ENCODE data around the gene SMARCA5.

Gene SMARCA5

DNA sequence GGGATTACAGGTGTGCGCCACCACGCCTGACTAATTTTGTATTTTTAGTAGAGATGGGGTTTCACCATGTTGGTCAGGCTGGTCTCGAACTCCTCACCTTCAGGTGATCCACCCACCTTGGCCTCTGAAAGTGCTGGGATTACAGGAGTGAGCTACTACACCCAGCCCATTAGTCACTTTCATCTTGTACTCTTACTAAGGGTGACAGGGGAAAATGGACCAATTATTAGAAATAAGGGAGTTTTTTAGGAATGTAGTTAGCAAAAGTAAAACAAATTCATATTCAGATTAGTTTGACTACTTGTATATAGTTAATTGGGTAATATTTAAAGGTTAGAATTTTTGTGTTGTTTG, 26.1 kb downstream of the SMARCA5 start:
- no peak for DNase-seq

- no peak for DNase-seq
Observed at GRCh38 chr4:143549928-143550327, 36.4 kb downstream of the SMARCA5 start.

DNA sequence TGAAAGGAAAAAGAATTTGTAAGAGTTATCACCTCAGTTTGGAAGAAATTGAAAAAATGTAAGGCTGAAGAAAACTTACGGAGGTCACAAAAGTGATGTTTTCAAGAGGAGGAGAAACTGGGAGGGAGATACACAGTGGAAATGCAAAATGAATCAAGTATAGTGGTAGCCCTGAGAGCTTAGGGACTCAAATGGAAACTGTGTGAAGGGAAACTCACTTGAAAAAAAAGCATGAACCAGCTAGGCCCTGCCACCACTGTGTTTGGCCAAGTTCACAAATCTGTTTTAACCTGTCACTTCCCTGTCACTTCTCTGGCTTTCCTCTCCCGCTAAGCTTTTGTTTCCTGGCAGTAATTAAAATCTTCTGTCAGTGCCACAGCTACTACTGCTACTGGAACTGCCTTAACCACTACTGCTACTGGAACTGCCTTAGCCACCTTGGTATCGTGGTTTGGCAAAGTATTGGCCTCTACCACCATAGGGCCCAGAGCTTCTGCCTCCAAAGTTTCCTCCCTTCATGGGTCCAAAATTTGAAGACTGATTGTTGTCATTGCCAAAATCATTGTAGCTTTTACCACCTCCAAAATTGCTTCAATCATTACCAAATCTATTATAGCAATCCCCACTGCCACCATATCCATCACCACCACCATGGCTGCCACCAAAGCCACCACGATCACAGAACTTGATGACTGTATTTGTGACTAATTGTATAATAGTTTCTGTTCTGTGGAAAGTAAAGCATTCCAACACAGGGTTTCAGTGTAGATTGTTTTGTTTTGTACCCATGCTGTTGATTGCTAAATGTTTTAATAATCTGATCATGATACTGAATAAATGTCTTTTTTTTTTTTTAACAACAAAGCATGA, 41.5 kb downstream of the SMARCA5 start:
- no peak for DNase-seq

DNA sequence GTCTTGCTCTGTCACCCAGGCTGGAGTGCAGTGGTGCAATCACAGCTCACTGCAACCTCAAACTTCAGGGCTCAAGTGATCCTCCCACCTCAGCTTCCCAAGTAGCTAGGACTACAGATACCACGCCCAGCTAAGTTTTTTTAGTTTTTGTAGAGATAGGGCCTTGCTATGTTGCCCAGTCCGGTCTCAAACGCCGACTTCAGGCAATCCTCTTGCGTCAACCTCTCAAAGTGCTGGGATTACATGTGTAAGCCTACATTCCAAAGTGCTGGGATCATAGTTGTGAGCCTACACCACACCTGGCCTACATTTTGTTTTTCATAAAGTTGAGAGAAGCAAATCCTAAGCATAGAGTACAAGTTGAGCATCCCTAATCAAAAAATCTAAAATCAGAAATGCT, 42.2 kb downstream of the SMARCA5 start:
- no peak for DNase-seq

- DNase-seq: no peak
Observed at GRCh38 chr4:143558286-143558685, 44.8 kb downstream of the SMARCA5 start.

DNA sequence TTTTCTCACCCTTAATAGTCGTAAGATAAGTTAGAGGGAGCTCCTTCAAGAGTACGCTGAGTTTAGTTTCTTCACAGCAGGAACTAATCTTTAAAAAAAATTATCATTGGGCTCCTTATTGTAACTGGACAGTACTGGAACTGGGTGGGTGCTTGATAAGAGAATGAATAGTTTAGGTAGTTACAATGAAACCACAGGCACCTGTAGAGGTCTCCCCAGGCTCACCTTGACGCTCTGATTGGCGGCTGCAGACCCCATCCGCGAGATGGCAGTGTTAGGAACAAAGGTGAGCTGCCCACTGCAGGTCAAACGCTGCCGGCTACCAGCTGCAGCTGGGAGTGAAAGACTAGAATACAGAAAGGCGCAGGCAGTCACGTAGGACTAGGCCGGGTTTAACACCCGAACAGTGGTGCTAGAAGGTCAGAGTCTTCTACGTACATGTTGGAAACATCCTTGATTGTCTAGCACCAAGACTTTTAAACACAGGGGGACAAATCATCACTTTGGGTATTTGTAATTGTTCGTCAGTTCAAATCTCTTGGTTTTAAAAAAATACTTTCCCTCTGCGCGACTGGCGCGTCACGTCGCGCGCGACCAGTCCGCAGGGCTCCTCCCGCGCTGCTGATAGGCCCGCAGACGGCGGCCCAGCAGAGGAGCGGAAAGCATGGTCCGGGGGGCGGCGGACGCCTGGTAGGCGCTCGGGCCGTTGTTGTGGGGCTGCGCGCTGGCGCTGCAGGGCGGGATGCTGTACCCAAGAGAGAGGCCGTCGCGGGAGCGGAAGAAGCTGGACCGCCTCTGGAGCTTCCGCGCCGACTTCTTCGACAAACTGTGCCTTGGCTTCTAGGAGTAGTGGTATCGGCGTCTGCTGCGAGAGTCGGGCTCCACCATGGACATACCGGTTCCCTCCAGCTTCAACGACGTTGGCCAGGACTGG, 45.6 kb downstream of the SMARCA5 start:
- peak; percentile 76 for DNase-seq

DNA sequence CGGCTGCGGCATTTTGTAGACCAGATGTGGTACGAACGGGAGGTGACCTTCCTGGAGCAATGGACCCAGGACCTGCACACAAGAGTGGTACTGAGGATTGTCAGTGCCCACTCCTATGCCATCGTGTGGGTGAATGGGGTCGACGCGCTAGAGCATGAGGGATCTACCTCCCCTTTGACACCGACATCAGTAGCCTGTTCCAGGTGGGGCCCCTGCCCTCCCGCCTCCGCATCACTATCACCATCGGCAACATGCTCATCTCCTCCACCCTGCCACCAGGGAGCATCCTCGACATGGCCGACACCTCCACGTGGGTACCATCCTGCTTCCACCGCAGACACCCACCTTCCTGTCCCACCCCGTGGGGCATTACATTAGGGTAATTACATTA, 46.2 kb downstream of the SMARCA5 start:
- peak; percentile 18 for DNase-seq

GRCh38 chr4:143564472-143564871, 51.0 kb downstream of the SMARCA5 start:
- DNase-seq: no peak

DNA sequence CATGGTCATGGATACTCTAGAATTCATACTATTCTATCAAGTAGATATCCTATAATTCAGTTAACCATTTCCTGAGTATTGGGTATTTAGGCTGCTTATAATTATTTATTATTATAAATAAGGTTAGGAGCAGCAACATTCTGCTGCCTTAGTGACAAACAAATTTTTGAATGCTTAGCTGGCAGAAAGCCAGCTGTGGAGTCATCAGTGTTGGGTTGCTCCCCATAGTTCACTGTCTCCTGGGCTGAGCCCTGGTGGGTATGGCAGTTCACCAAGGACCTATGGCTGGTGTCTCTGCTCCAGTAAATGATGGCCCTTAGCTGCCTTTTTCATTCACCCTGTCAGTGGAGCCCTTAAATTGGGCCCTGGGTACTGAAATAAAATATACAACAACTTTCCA, 61.8 kb downstream of the SMARCA5 start:
- DNase-seq: no peak

- DNase-seq: no peak
Observed at GRCh38 chr4:143581331-143581946, 67.9 kb downstream of the SMARCA5 start.

GRCh38 chr4:143585548-143585947, 72.0 kb downstream of the SMARCA5 start:
- DNase-seq: no peak

- DNase-seq: no peak
Observed at GRCh38 chr4:143586080-143586479, 72.6 kb downstream of the SMARCA5 start.

GRCh38 chr4:143587703-143588102, 74.2 kb downstream of the SMARCA5 start:
- DNase-seq: no peak

DNA sequence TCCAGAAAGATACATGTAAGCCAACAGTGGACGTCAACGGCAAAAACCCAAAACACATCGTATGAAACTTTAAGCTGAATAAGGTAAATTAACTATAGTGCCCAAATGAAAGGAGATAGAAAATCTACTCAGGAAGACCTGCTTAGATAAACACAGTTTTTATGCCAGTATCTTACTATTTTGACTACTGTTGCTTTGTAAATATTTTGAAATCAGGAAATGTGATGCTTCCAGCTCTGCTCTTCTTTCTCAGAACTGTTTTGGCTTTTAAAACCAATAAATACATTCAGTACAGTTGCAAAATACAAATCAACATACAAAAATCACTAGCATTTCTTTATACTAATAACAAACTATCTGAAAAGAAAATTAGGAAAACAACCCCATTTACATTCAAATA, 83.8 kb downstream of the SMARCA5 start:
- DNase-seq: no peak

- no peak for DNase-seq
Observed at GRCh38 chr4:143598816-143599215, 85.3 kb downstream of the SMARCA5 start.

DNA sequence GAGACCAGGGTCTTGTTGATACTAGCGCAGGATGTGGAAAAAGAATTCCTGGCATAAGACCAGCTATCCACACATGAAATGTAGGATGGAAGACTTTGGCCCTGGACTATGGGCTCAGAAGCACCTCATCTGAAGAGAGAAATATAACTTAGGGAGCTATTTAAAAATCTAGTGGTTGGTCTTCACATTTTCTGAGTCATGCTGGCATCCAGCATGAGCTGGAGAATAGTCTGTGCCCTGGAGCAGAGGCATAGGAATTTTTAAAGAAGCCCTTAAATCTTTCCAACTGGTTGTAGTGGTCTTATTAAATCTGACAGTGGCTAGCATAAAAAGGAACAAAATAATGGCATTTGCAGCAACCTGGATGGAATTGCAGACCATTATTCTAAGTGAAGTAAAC, 86.3 kb downstream of the SMARCA5 start:
- no peak for DNase-seq

GRCh38 chr4:143606480-143606879, 93.0 kb downstream of the SMARCA5 start:
- no peak for DNase-seq

Measured in CD4-positive, alpha-beta T cell treated with Interleukin-6 for 4 hours (primary cell).